Adrenal gland (tissue), 12 donors: ENCODE measurements around the gene FGL2. TPM values are rescaled to one million over a fixed set of nuclear protein-coding genes. Genes with fewer than 3 reads are reported as not detected.

ENCODE experiments used
- DNase-seq, 7 donors: peaks; one replicate each; pipeline ENCODE4 v3.0.0-alpha.2; 2019 to 2020
- H3K27ac ChIP-seq, 5 donors: fragments of 200-600 bp; sonication (generic) in 4 of 5; 1 replicate in 3 of 5; 2 replicates in 2 of 5; pipeline versions ENCODE4 v1.5.1 to v1.8.0; 2016 to 2020; ENCODE audit warnings: mild to moderate bottlenecking in 1 of 5
- H3K27me3 ChIP-seq: fragments of 200-600 bp; 2 replicates; pipeline ENCODE4 v1.8.0; 2021
- H3K36me3 ChIP-seq, 2 donors: fragments of 200-600 bp; replicated peaks in 1 of 2; 1 replicate in 1 of 2; 2 replicates in 1 of 2; pipeline versions ENCODE4 v1.5.1 to v1.8.0; 2018 to 2022
- H3K4me1 ChIP-seq, 2 donors: fragments of 200-600 bp; replicated peaks in 1 of 2; 1 replicate in 1 of 2; 2 replicates in 1 of 2; pipeline versions ENCODE4 v1.5.1 to v1.8.0; 2018 to 2021
- H3K4me3 ChIP-seq, 4 donors: fragments of 200-600 bp; sonication (generic) in 3 of 4; one replicate each; pipeline ENCODE4 v1.5.1; 2016 to 2018
- H3K9me3 ChIP-seq, 3 donors: fragments of 200-600 bp; sonication (generic) in 1 of 3; replicated peaks in 1 of 3; 1 replicate in 2 of 3; 2 replicates in 1 of 3; pipeline versions ENCODE4 v1.5.1 to v1.8.0; 2016 to 2021
- POLR2A ChIP-seq, 2 donors: fragments of 450-650 bp; IDR thresholded peaks; one replicate each; pipeline ENCODE4 v1.6.1; 2017; ENCODE audit warnings: antibody characterized with exemption in 2 of 2, mild to moderate bottlenecking in 2 of 2, moderate library complexity in 1 of 2
- WGBS, 4 donors: extraction: QIAGEN DNeasy Blood & Tissue Kit in 2 of 4; methylation state at CpG; one replicate each; pipeline versions ENCODE4 v1.1.5 to v1.1.7; 2013 to 2017; 5-methylcytosine and 5-hydroxymethylcytosine counted together
- intact Hi-C, 2 donors: fragments of 100-400 bp; cut with DNase I; formaldehyde crosslinking; loops; one replicate each; pipeline versions ENCODE4 v1.14.1 to v1.15.0; 2022 to 2023
- polyA plus RNA-seq, 3 donors: library from polyadenylated mRNA; stranded (reverse); fragments of 200-250 nt in 2 of 3; fragments of 350-450 nt in 1 of 3; fragmentation: Illumina TruSeq in 1 of 3; extraction: RNeasy Lipid Tissue Mini Kit (QIAGEN cat#74804) in 1 of 3; gene quantifications; one replicate each; pipeline ENCODE4 v1.2.3, GENCODE V29; 2013 to 2014
- total RNA-seq, 9 donors: library from RNA; depleted of rRNA in 4 of 9; stranded (reverse); fragments of >200 nt in 4 of 9; fragments of 120-200 nt in 1 of 9; fragmentation: NEBNext Ultra II Directional in 1 of 9; extraction: Animal tissue kit (Norgen Biotek cat#: 25700) in 1 of 9; gene quantifications; one replicate each; pipeline versions ENCODE4 v1.1.0 to v1.2.4, GENCODE V29; 2013 to 2023
- TF ChIP-seq, protein P1 (sequence below), 6 experiments: fragments of 450-650 bp in 4 of 6; fragments of 200-600 bp in 2 of 6; sonication (generic) in 1 of 6; IDR thresholded peaks; 1 replicate in 5 of 6; 2 replicates in 1 of 6; pipeline versions ENCODE4 v1.5.1 to v1.8.0; 2016 to 2021; ENCODE audit warnings: antibody characterized with exemption in 6 of 6, mild to moderate bottlenecking in 2 of 6, moderate library complexity in 1 of 6
- donor health status: healthy with polysubstance abuse.
- donor health status: Bipolar disorder and iron deficiency.
- donor health status: DM: yes; HTN: yes; CAD: no.
- donor health status: DM: no; HTN: no; CAD: no.
- donor health status: DM: no; HTN: no; CAD: no.
- donor health status: DM: yes; HTN: yes; CAD: no.

FGL2 gene
- total and polyA plus RNA-seq, 12 donors: 4.8 to 71.7 (median 21.2) TPM

DNA sequence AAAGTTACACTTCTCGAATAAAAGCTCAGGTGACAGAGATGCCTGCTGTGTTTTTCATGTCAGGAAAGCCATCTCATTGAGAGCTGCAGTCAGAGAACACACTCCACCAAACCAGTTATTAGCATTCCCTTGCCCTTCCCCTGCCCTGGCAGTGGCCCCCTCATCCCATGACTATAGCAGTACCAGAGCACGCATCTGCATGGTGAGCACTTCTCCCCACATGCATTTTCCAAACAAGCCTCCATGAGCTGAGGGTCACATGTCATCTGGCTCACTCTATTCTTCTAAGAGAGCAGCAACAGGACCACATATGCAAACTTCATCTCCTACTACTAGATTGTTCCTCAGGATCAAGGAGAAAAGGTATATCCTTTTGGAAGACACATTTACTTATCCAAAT, 42.4 kb upstream of the FGL2 start:
- no peaks in the 10 kb centered on the region for H3K9me3 ChIP-seq
- intact Hi-C loops: loop anchor here in 1 of 2 donors (10.0 kb wide), 1 partner anchor 83 kb away; no protein-coding TSS in a partner anchor
- H3K27ac ChIP-seq: no peak overlapping the region
- peaks cover 10 to 18% of the 10 kb centered on the region in 2 donors for H3K4me1 ChIP-seq
- no peaks in the 10 kb centered on the region for H3K36me3 ChIP-seq
- no peaks in the 10 kb centered on the region for H3K27me3 ChIP-seq
- WGBS, 4 donors: 79 to 94% (median 87%) methylated on average over 2 of the region's 2 CpGs
- no peak overlapping the region for H3K4me3 ChIP-seq
- TF ChIP-seq, protein P1, sequence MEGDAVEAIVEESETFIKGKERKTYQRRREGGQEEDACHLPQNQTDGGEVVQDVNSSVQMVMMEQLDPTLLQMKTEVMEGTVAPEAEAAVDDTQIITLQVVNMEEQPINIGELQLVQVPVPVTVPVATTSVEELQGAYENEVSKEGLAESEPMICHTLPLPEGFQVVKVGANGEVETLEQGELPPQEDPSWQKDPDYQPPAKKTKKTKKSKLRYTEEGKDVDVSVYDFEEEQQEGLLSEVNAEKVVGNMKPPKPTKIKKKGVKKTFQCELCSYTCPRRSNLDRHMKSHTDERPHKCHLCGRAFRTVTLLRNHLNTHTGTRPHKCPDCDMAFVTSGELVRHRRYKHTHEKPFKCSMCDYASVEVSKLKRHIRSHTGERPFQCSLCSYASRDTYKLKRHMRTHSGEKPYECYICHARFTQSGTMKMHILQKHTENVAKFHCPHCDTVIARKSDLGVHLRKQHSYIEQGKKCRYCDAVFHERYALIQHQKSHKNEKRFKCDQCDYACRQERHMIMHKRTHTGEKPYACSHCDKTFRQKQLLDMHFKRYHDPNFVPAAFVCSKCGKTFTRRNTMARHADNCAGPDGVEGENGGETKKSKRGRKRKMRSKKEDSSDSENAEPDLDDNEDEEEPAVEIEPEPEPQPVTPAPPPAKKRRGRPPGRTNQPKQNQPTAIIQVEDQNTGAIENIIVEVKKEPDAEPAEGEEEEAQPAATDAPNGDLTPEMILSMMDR (IDR thresholded peaks at IDR 0.05): no peak
- no peak for TF ChIP-seq POLR2A (IDR thresholded peaks at IDR 0.05)
- peak in 2 of 7 donors; percentile 12 to 38 for DNase-seq

DNA sequence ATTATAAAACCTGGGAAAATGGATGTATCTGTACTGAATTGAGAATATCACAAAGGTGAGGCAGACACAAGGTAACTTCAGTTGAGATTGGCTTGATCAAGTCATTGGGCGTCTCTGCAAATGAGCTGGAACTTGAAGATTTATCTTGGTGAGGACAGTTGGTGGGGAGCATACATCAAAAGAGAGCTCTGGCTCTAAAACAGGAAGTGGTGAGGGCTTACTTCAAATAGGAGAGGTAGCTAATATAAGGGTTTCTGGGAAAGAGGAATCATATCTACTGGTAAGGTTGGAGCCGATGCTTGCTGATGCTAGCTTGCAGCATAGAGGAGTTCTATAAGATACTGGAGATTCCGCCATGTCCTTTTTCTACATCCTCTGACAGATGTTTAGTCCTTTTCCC, 39.9 kb upstream of the FGL2 start:
- Histone ChIP-seq H3K27ac (no peak overlapping the region), H3K27me3 (no peaks in the 10 kb centered on the region), H3K9me3 (no peaks in the 10 kb centered on the region), H3K4me3 (no peak overlapping the region), H3K36me3 (no peaks in the 10 kb centered on the region), H3K4me1 (peaks cover 0 to 5% of the 10 kb centered on the region in 2 donors)
- DNase-seq: no peak
- 81 to 89% (median 86%) methylated on average over 3 of the region's 3 CpGs for WGBS, 4 donors
- no peak for TF ChIP-seq POLR2A (IDR thresholded peaks at IDR 0.05)
- TF ChIP-seq, protein P1 (IDR thresholded peaks at IDR 0.05): no peak
- intact Hi-C loops: no loop called here

DNA sequence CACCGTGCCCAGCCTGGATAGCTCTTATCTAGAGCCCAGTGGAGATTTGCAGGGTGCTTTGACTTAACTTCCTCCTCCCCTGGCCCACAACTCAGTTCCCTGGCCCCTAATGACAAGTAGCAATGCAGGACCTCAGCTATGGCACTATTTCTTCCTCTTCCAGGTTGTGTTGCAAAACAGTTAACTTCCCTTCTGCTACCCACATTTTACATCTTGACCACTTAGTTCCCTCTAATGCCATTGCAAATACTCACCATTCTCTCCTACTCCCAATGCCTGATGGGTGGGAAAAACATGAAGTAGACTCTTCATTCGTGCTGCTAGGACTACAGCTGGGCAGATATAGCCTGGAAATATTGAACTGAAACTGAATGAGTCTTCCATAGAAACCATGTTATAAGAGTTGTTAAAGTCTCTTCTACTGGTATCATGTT, 39.1 kb upstream of the FGL2 start:
- no peaks in the 10 kb centered on the region for H3K36me3 ChIP-seq
- no peak overlapping the region for H3K4me3 ChIP-seq
- intact Hi-C loops: no loop called here
- 68 to 84% (median 79%) methylated on average over 2 of the region's 2 CpGs for WGBS, 4 donors
- no peaks in the 10 kb centered on the region for H3K9me3 ChIP-seq
- peak in 3 of 7 donors; percentile 24 to 52 (median 31) for DNase-seq
- H3K4me1 ChIP-seq: peaks cover 0 to 5% of the 10 kb centered on the region in 2 donors
- H3K27me3 ChIP-seq: no peaks in the 10 kb centered on the region
- peak overlapping the region in 1 of 5 donors; percentile 41 for H3K27ac ChIP-seq
- no peak for TF ChIP-seq POLR2A (IDR thresholded peaks at IDR 0.05)
- TF ChIP-seq, protein P1 (IDR thresholded peaks at IDR 0.05): no peak

DNA sequence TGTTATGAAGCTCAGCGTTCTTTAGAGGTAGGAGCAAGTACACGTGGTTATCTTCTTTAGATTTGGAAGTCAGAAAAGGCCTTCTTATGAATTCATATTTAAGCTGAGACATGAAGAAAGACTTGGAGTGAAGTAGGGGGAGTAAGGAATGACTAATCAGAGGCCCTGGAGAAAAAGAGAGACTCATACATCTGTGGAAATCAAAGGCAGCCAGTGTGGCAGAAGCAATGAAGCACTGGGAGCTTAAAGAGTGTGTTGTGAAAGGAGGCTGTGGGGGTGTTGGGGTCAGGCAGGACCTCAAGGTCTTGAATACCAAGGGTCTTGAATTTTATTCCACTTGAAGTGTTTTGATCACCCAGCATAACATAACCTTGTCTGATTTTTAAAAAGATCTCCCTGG, 35.7 kb upstream of the FGL2 start:
- intact Hi-C loops: no loop called here

More for the DNA sequence above, 35.7 kb upstream of the FGL2 start:
- Histone ChIP-seq H3K4me3 (no peak overlapping the region), H3K27ac (no peak overlapping the region), H3K36me3 (no peaks in the 10 kb centered on the region), H3K9me3 (no peaks in the 10 kb centered on the region), H3K27me3 (no peaks in the 10 kb centered on the region), H3K4me1 (no peaks in the 10 kb centered on the region)
- 86 to 97% (median 92%) methylated on average over 2 of the region's 2 CpGs for WGBS, 4 donors
- TF ChIP-seq POLR2A (IDR thresholded peaks at IDR 0.05): no peak
- TF ChIP-seq, protein P1 (IDR thresholded peaks at IDR 0.05): no peak
- DNase-seq: no peak
